Globus pallidus (tissue), 1 donor: ENCODE measurements around the gene TNK2.

ENCODE experiments used
- DNase-seq: peaks from one replicate; pipeline ENCODE4 v3.0.0-alpha.2; 2015; ENCODE audit warnings: low spot score

The TNK2 gene

DNA sequence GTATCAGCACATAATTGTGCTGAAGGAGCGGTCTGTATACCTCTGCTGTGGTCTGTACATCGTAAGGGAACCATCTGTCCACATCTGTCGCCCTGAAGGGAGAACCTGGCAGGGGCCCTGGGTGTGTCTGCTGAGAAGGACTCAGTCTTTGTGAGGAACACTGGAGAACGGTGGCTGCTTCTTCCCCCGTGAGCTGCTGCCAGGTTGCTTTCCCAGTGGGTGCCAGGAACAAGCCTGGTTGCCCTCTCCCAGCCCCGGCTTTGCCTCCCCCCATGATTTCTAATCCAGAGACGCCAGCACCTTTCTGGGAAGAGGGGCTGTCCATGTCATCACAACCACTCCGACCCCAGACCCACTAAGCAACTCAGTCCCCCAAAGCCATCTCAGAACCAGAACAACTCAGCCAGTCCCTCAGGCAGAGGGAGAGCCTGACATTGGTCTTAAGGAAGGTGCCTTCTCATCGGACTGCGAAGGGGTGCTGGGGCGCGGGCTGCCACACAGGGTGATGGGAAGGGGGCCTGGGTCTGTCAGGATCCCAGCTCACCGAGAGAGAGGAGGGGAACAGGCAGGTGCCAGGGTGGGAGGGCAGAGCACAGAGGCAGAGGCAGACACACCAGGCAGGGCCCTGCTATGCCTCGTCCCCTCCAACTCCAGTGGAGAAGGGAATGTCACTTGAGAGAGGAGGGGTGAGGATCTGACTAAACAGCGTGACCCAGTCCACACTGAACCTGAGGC lies 8.5 kb downstream of the TNK2 start:
- no peak for DNase-seq

DNA sequence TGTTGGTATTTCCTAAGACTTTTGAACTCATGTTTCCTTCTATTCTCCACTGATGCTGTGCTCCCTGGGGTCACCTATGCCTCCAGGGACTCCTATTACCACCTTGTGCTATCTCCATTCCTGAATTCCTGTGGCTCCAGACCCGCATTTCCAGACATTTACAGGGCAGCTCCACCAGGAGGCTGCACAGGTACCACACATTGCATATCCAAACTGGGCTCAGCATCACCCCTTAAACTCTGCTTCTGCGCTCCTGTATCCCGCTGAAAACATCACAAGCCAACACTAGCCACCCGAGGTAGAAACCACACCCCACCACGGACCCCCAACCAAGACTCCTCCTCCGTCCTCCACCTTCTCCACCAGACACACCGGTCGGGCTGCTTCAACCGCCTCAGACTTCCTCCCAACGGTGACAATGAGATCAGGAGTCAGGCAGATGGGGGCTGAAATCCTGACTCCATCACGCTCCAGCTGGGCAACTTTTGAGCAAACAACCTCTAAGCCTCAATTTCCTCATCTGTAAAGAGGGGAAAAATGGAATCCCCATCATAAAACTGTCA lies 10.4 kb downstream of the TNK2 start:
- no peak for DNase-seq

DNA sequence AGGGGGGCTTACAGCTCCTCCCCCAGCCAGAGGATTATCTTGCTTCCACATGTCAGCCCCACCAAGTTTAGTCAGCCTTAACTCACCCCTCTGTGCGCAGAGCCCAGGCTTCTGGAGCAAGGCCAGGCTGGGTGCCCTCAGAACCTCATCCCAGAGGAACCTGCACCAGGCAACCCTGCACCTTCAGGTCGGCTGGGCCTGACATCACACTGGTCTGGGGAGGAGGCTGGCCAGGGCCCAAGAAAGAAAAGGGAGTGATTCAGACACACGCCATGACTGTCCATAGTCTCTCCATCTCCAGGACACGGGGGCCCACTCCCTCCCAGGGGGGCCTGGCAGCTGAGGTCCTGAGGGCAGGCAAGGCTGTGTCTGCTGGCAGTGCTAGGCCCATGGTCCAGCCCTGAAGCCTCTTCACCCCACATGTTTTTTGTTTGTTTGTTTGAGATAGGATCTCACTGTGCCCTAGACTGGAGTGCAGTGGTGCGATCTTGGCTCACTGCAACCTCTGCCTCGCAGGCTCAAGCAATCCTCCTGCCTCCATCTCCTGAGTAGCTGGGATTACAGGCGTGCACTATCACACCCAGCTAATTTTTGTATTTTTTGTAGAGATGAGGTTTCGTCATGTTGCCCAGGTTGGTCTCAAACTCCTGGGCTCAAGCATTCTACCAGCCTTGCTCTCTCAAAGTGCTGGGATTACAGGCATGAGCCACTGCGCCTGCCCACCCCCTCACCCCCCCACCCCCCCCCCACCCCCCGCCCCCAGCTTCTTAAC lies 11.1 kb downstream of the TNK2 start:
- no peak for DNase-seq

DNA sequence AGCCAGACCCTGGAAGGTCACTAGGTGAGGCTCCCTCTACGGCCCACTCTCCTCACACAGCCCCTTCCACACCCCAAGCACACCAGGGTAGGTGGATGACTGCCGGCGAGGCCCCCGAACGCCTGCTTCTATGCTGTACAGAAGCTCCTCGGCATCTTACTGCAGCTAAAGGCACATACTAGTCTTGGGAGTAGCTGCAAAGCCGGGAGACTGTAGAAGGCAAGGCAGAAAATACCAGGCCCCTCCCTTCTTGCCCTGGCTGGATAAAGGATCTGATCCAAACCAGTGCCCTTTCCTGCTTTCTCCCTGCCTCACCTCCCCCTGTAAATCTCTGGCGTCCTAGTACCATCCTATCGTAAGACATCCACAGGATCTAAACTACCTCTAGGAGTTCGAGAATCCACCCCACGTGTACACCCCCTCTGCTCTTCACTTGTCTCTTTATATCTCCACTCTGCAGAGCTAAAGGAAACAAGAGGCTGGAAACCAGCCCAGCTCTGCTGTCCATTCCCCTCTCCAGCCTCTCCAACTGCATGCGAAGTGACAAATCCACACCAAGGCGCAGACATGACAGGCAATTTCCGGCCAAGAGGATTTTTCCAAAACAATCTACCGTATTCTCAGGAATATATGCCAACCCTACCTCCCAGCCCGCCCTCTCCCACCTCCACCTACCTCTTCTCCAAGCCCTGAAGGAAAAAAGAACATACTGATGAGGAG lies 11.8 kb downstream of the TNK2 start:
- DNase-seq, result peak; percentile 78

DNA sequence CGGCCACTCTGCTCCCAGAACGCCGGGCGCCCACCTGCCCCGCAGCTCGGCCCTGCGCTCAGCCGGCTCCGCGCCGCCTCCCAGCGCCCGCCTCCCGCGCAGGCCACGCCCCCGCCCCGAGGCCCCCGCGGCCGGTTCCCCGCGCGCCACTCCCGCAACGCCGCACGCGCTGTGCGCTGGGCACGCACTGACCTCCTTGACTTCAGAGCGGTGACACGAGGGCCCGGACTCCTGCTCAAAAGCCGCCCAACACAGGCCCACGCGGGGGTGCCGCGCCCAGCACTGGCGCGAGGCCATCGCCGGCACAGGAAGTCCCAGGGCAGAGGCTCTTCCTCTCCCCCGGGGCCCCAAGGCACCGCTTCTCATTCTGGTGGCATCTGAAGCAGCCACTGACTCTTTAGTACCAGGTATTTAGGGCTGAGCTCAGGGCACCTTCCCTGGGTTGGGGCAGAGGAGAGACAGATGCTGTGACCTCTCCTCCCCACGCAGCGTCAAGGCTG lies 12.4 kb downstream of the TNK2 start:
- peak; percentile 72 for DNase-seq

DNA sequence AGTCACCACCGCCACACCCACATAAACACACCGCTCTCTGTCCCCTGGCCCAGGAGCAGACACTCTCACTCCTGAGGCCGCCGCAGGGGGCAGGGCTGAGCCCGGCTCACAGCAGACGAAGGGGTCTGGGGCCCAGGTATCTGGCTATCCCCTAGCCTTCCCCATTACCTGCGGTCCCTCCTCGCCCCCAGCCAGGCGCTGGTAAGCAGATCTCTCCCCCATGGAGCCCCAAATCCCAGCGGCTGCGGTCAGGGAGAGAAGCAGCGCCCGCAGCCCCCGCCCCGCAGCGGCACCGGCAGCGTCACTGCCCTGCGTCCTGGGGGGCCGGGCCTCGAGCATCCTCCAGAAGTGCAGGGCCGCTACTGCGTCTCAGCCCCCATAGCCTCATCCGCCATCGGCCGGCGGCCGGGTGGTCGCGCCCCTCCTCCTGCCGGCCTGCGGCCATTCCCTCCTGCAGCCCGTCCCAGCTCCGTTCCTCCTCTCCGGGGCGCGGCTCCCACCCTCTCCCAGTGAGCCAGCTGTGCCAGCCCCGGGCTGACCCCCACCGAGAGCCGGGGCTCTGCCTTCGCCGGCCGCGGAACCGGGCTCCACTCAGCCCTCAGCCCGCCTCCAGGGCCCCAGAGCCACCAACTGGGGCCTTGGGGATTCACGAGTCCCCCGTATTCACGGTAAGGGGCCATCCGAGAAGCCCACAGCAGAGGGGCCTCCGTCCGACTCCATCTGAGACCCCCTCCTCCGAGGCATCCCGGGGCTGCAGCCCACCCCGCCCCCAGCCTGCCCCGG lies 13.1 kb downstream of the TNK2 start:
- DNase-seq, result no peak

DNA sequence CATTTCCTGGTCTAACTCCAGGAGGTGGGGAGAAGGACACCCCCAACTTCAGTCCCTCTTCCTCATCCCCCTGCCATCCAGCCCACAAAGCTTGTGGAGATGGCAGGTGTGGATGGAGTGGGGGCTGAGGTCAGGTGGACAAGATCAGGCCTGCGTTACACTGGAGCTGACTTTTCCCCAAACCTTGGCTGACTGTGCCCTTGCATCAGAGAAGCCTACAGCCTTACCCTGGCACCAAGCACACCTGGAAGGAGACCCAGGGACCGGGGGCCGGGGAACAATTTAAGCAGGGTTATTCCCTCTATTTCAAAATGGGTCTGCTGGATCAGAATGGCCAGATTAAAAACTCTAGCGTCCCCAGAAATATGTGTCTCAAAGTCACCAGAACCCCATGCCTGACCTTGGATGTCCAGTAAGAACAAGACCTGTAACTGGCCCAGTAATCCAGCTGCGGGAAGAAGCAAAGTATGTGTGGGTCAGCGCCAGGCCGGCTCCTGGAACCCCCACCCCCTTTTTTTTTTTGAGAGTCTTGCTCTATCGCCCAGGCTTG lies 14.4 kb downstream of the TNK2 start:
- DNase-seq, result no peak

DNA sequence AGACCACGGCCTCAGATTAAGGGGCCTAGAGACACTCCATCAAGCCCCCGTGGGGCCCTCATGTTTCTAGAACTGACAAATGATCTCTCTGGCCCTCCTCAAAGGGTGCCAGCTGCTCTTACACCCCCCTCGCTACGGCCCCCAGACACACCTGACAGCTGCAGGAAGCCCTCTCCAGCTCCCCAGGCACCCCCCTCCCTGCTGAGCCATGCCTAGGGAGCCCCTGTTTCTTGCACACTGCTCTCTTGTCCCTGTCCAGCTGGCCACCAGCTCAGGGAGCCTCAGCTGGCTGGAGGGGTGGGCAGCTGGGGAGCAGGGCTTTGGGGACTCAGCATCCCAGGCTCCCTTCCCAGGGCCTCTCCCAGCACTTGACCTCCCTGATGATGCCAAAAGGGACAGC lies 14.8 kb downstream of the TNK2 start:
- peak; percentile 86 for DNase-seq

DNA sequence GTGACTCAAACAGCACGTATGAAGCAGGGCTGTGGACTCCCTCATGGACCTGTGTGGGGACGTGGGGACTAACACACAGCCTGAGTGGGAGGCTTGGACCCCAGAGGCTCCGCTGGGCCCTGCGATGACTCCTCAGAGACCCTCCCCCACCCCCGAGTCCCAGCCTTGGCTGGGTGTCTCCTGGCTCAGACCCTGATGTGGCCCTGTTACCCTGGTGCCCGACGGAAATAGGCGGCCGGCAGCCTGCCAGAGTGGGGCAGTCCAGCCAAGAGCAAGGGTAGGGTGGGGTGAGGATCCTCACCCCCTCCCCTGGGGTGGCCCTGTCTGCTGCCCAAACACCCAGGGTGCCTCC lies 15.3 kb downstream of the TNK2 start:
- no peak for DNase-seq

DNA sequence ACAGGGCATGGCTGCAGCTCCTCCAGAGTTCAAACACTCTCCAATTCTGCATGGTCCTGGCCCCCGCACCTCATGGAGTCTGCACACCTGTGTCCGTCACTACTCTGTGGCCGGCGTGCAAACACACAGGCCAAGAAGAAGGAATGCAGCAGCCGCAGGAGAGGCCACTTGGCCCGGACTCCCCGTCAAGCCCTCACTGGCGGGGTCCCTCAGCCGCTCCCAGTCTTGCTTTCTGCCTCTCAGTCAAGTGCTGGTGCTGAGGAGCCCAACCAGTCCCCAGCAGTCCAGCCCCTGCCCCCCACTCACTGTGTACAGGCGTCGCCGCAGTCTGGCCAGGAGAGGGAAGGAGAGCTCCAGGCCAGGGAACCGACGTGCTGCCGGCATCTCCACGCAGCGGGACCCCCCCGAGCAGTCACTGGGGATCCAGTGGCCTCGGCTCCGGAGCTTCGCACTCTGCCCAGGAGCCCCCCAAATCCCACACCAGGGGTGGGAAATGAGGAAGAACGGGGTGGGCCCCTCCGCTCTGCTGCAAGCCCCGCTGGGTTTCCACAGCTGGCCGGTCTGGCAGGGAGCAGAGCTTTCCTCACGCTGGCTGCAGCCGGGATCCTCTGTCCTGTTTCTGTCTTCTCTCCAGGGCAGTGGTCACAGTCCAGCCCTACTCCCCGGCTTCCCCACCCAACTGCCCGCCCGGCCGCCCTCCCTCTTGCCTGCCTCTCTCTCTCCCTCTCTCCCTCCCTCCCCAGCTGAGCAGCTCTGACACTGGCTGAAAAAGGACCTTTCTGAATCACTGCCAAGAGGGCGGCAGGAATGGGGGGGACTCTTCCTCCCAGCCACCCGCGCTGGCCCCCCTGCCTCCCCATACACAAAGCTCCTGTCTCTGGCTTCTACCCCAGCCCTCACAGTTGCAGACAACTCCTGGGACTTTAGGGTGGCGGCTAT lies 16.0 kb downstream of the TNK2 start:
- peak; percentile 95 for DNase-seq

DNA sequence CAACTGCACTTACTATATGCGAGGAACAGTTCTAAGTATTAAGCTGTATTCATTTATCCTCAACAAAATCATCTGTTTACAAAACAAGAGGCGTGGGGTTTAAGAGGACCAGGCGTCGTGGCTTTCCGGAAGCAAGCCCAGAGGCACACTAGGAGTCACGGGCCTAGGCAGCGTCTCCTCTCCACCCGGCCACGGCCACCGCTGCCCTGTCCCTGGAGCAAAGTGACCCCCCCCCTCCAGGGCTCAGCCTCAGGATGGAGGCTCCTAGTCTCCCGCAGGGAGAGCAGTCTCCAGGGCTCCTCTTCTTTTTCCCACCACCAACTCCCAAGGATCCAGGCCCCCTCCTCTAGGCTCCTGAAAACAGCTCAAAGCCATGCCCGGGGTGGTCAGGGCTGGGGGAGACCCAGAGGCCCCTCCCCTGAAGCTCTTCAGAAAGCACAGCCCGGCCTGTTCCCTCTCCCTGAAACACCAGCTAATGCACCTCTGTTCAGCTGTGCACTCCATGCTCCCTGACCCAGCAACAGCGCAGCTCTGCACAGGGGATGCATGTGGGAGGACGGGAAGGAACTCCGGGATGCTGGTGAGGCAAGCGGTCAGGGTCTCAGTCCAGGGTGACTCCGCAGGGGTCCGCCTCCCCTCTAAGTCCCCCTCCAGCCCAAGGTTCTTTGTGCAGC lies 16.8 kb downstream of the TNK2 start:
- DNase-seq, result no peak

DNA sequence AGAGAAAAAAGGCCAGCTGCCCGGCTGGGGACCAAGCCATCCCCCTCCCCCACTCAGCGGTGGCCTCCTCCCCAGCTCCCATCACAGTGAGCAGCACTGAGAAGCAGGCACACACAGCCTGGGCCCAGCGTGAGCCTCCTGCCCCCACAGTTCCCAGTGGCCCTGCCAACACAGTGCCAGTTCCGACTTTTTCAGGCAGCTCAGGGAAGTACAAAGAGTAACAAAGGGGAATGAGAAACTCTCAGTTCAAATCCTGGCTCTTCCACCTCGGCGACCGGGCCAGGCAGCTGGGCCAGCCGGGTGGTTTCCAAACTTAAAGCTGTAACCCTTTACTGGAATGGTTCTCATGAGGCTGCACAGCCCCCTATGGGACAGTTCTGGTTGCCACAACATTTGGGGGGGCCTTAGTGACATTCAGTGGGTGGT lies 18.5 kb downstream of the TNK2 start:
- DNase-seq, result peak; percentile 72

DNA sequence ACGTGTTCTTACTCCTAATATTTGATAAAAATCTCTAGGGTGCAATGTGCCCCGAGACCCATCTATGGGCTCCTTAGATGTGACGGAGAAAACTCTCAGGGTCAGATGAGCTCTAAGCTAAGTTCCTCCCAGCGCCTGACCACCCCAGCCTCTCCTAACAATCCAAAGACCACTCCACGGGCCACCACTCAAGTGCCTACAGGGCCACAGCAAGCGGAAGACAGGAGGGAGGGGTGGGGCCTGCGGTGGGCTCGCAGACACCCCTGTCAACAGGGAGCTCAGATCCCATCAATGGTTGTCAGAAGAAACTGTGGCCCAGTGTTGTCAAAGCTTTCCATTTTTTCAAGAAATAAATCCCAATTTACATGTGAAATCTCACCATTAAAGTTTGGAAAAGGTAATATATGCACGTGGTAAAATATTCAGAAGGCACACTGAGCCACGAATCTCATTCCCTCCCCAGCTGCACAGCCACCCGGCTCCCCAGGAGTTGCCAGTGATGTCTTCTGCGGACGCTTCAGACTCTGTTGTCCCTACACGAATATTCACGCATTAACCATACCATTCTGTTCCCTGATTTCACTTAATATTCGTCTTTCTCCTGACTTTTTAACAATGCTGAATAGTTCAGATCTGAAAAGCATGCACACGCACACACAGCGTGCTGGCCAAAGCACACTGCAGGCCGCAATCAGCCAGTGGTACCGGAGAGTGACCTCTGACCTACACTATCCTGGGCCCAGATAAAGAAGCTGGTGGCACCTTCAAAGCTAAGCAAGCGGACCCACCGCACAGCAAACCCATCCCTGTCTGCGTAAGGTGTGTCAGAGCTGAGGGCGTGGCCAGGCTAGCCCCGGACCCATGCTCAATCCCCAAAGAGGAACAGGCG lies 19.1 kb downstream of the TNK2 start:
- DNase-seq, result no peak

DNA sequence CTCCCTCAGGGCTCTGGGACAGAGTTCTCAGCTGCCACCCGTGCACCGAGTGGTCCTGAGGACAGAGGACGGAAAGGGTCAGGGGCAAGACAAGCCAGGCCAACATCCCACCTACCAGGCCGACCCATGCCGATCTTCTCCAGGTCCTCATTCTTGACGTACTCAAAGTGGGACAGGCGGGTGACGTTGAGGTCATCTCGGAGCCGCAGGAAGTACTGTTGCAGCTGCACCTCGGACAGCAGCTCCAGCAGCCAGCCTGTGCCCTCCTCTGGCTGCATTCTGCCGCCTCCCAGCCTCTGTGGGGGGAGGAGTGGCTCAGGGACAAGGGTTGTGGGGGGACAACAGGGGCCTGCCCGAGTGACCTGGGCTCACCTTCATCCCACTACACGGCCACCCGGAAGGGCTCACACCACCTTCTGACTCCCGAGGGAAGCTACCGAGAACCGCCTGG lies 20.0 kb downstream of the TNK2 start:
- DNase-seq, result no peak

DNA sequence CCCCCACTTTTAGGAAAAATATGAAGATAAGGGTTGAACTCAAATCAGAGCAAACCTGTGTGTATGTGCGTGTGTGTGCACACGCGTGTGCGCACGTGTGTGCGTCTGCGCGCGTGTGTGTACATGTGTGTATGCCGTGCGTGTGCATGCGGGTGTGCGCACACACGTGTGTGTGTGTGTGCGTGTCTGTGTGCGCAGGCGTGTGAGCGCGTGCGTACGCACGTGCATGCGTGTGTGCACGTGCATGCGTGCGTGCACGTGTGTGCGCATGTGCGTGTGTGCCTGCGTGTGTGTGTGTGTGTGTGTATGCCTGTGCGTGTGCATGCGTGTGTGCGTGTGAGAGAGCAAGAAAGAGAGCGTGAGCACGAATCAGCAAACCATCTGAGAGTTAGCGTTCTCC lies 20.7 kb downstream of the TNK2 start:
- no peak for DNase-seq

DNA sequence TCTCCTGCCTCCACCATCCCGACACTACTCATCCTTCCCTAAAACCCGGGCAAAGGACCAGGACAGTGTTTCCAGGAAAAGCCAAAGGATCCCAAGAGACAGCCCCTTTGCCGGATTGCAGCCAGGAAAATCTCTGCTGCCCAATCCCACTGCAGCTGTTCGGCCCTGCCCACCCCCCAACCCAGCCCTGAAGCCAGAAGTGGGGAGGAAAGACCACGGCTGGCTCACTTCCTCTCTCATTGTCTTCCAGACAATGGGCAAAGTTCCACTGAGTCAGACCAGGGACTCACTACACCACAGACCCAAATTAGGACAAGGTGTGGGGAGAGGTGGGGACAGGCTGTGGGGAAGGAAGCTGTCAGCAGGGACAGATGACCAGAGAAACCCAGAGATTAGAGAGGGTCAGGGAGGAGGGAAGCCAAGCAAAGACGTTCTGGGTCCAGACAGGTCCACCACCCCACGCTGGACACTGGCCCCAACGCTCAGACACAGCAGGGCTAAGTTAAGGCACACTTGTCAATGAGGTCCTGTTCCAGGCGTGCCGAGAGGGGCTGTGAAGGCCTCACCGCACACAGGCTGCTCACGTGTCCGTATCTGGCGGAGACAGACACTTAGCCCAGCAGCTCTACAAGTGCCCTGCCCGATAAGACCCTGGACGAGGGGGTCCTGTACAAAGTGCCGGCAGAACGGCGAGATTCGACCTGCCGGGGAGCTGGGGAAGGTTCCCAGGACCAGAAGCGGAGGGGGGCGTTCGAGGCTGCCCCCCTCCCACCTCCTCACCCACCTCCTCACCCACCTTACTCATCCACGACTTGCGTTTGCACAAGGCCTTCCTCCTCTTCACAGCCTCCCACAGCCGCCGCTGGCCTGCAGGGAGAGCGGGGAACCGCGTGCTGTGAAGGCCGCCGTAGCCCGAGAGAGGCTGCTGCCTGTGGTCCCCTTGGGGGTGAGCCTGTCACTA lies 21.9 kb downstream of the TNK2 start:
- no peak for DNase-seq
